Measurements from ENCODE around the gene A3GALT2. TPM values are rescaled to one million over a fixed set of nuclear protein-coding genes. Genes with fewer than 3 reads are reported as not detected.

A3GALT2 gene
- total and polyA plus RNA-seq, 12 donors: 0.25 TPM; not detected in 11

DNA sequence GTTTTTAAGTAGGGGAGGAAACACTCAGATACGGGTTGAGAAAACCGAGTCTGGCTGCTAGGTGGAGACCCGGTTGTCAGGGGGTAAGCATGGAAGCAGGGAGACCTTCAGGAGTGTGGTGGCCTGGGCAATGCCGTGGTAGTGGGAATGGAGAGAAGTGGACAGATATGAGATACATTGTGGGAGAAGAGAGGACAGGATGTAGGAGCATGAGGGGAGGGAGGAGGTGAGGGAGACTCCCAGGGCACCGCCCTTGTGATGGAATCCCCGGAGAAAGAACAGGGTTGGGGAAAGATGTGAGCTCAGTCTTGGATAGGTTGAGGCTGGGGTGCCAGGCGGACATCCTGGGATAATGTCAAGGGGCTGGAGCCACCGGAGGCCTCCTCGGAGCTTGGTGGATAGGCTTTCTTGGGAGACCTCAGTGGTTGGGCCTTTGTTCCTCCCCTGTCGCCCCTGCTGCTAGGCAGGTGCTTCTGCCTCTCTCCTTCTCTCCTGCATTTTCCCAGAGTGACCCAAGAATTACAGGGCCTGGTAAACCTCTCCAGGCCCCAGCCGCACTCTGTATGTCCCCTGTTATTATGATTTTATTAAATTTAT, 43.3 kb downstream of the A3GALT2 start:
- H3K27me3 ChIP-seq: no peaks in the 10 kb centered on the region
- DNase-seq (no peak), ATAC-seq (no peak)
- H3K27ac ChIP-seq: no peak overlapping the region
- H3K36me3 ChIP-seq: peaks cover 0 to 88% (median 48%) of the 10 kb centered on the region in 9 donors
- intact Hi-C loops (cut with DNase I): no loop called here
- no peak overlapping the region for H3K4me3 ChIP-seq
- H3K9me3 ChIP-seq: no peaks in the 10 kb centered on the region
- TF ChIP-seq, protein P1, sequence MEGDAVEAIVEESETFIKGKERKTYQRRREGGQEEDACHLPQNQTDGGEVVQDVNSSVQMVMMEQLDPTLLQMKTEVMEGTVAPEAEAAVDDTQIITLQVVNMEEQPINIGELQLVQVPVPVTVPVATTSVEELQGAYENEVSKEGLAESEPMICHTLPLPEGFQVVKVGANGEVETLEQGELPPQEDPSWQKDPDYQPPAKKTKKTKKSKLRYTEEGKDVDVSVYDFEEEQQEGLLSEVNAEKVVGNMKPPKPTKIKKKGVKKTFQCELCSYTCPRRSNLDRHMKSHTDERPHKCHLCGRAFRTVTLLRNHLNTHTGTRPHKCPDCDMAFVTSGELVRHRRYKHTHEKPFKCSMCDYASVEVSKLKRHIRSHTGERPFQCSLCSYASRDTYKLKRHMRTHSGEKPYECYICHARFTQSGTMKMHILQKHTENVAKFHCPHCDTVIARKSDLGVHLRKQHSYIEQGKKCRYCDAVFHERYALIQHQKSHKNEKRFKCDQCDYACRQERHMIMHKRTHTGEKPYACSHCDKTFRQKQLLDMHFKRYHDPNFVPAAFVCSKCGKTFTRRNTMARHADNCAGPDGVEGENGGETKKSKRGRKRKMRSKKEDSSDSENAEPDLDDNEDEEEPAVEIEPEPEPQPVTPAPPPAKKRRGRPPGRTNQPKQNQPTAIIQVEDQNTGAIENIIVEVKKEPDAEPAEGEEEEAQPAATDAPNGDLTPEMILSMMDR (IDR thresholded peaks at IDR 0.05): no peak
- peaks cover 0 to 18% (median 7%) of the 10 kb centered on the region in 9 donors for H3K4me1 ChIP-seq
- WGBS, 2 donors: 90 to 91% methylated on average over 11 of the region's 11 CpGs

DNA sequence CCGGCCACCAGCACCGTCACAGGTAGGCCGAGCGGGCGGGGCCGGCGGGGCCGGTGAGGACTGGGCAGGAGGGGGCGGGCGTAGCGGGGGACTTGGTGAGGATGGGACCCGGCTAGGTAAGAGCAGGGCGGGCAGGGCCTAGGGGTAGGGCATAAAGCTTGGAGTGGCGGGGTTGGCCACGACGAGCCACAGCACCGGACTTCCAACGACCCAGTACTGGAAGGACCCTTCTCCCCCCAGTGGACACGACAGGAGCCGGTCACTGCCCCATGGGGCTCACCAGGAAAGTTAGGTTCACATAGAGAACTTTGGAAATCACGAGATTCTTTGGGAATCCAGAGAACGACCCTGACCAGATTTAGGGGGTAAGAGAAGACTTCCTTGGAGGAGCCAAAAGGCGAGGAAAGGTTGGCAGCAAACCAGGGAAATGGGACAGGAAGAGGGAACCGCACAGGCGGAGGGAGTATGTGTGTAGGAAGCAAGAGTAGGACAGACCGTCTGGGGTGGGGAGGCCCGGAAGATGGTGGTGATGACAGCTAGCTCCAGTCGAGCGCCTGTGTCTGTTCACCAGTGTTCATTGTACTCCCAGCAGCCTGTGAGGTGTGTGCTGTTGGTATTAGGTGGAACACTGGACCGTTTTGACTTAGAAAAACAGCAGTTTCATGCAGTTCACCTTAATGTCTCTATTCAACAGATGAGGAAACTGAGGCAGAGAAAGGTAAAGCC, 44.2 kb downstream of the A3GALT2 start:
- WGBS, 2 donors: 78 to 81% methylated on average over 30 of the region's 30 CpGs
- Histone ChIP-seq H3K9me3 (no peaks in the 10 kb centered on the region), H3K4me3 (no peak overlapping the region), H3K27me3 (no peaks in the 10 kb centered on the region), H3K36me3 (peaks cover 0 to 80% (median 43%) of the 10 kb centered on the region in 9 donors), H3K4me1 (peaks cover 0 to 26% (median 12%) of the 10 kb centered on the region in 9 donors), H3K27ac (no peak overlapping the region)
- ATAC-seq: peak in 1 of 8 donors; percentile 27
- intact Hi-C loops (cut with DNase I): no loop called here
- TF ChIP-seq, protein P1 (IDR thresholded peaks at IDR 0.05): no peak
- DNase-seq: no peak

DNA sequence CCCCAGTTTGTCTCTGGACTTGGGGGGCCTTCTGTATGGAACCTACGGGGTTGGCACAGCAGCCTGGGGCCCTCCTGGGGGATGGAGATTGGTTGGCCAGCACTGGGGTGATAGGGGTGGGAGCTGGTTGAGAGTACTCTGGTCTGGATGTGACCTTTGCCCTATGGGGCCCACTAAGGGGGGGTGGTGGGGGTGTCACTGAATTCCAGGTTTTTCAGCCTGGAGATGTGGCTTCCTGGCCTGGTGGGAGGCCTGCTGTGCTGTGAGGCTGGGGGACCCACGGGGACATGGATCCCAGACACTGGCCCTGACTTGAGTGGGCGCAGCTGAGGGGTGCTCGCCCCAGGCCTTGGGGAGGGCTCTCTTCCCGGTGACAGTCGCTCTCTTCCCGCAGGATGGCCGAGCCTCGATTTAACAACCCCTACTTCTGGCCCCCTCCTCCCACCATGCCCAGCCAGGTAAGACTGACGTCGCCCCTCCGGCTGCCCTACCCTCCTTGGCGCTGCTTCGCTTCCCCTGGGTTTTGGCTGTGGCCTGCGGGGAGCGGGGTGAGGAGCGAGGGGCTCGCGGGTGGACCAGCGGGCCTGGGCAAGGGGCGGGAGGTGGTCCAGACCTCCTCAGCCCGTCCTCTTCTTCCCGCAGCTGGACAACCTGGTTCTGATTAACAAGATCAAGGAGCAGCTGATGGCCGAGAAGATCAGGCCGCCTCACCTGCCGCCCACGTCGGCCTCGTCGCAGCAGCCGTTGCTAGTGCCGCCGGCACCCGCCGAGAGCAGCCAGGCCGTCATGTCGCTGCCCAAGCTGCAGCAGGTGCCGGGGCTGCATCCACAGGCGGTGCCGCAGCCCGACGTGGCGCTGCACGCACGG, 45.0 kb downstream of the A3GALT2 start:
- no peak for ATAC-seq
- H3K9me3 ChIP-seq: no peaks in the 10 kb centered on the region
- no peak overlapping the region for H3K4me3 ChIP-seq
- H3K4me1 ChIP-seq: peaks cover 0 to 30% (median 16%) of the 10 kb centered on the region in 9 donors
- WGBS, 2 donors: 95 to 97% methylated on average over 45 of the region's 45 CpGs
- H3K27me3 ChIP-seq: no peaks in the 10 kb centered on the region
- peaks cover 0 to 73% (median 35%) of the 10 kb centered on the region in 9 donors for H3K36me3 ChIP-seq
- TF ChIP-seq, protein P1 (IDR thresholded peaks at IDR 0.05): no peak
- no peak for DNase-seq
- intact Hi-C loops (cut with DNase I): no loop called here
- H3K27ac ChIP-seq: no peak overlapping the region

DNA sequence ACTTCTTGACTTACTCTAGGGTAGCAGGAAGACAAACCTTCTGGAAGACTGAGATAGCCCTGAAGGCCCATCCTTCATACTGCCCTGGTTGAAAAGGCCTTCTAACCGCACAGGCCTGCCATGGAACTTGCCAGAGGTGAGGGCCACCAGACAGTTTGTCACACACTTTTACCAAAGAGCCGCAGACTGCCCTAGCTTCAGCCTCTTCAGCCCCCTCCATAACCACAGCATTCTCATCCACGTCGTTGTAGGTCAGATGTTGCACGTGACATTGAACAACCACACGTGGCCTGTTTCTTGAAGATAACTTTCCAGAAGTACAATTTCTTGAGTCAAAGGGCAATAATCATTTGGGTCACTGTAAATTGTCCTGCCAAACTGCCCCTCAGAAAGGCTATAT, 45.7 kb downstream of the A3GALT2 start:
- no peaks in the 10 kb centered on the region for H3K27me3 ChIP-seq
- peaks cover 0 to 72% (median 28%) of the 10 kb centered on the region in 9 donors for H3K36me3 ChIP-seq
- no peaks in the 10 kb centered on the region for H3K9me3 ChIP-seq
- intact Hi-C loops (cut with DNase I): no loop called here
- DNase-seq (no peak), ATAC-seq (no peak)
- WGBS, 2 donors: 81 to 82% methylated on average over 6 of the region's 6 CpGs
- TF ChIP-seq, protein P1 (IDR thresholded peaks at IDR 0.05): no peak
- no peak overlapping the region for H3K27ac ChIP-seq
- peaks cover 0 to 34% (median 19%) of the 10 kb centered on the region in 9 donors for H3K4me1 ChIP-seq
- no peak overlapping the region for H3K4me3 ChIP-seq
